HK-2 (cell line): ENCODE results near the gene HTT.

Experiments used
- DNase-seq: peaks from one replicate; pipeline ENCODE4 v3.0.0-alpha.2; 2018; ENCODE audit not compliant: unreplicated experiment

The HTT gene

GRCh38 chr4:3234171-3235029 is 159.9 kb downstream of the HTT start:
- no peak for DNase-seq

DNA sequence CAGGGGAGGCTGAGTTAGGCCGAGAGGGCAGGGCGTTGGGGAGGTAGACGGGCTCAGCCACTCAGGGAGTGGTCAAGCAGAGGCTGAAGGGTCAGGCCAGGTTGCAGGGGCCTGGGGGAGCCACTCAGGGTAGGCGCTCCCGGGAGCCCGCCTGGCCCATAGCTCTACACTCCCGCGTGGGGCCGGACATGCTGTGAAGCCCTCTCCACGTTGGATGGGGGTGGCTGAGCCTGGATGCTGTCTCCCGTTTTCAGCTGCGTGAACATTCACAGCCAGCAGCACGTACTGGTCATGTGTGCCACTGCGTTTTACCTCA is 160.5 kb downstream of the HTT start:
- DNase-seq, result no peak

GRCh38 chr4:3235581-3235980 is 161.1 kb downstream of the HTT start:
- DNase-seq, result no peak

- DNase-seq, result no peak
These were observed 161.9 kb downstream of the HTT start for GRCh38 chr4:3236326-3236878.

DNA sequence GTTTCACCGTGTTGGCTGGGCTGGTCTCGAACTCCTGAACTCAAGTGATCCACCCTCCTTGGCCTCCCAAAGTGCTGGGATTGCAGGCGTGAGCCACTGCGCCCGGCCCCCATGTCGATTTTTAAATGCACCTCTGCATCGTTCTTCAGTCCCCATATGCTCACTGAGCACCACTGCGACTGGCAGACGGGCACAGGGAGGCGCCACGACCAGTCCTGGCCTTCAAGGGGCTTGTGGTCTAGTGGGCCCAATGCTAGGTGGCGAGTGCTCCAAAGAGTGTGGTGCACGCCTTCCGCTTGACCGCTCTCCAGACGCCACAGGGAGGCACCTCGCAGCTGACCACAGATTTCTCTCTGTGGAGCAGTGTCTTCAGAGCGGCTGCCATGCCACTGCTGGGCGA is 162.8 kb downstream of the HTT start:
- DNase-seq, result no peak

GRCh38 chr4:3237712-3238560 is 163.5 kb downstream of the HTT start:
- no peak for DNase-seq

- no peak for DNase-seq
These were observed 164.2 kb downstream of the HTT start for GRCh38 chr4:3238721-3239120.

GRCh38 chr4:3239303-3239702 is 164.8 kb downstream of the HTT start:
- no peak for DNase-seq

DNA sequence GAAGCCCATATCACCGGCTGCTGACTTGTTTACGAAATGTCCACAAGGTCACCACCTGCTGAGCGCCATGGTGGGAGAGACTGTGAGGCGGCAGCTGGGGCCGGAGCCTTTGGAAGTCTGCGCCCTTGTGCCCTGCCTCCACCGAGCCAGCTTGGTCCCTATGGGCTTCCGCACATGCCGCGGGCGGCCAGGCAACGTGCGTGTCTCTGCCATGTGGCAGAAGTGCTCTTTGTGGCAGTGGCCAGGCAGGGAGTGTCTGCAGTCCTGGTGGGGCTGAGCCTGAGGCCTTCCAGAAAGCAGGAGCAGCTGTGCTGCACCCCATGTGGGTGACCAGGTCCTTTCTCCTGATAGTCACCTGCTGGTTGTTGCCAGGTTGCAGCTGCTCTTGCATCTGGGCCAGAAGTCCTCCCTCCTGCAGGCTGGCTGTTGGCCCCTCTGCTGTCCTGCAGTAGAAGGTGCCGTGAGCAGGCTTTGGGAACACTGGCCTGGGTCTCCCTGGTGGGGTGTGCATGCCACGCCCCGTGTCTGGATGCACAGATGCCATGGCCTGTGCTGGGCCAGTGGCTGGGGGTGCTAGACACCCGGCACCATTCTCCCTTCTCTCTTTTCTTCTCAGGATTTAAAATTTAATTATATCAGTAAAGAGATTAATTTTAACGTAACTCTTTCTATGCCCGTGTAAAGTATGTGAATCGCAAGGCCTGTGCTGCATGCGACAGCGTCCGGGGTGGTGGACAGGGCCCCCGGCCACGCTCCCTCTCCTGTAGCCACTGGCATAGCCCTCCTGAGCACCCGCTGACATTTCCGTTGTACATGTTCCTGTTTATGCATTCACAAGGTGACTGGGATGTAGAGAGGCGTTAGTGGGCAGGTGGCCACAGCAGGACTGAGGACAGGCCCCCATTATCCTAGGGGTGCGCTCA is 165.8 kb downstream of the HTT start:
- no peak for DNase-seq

- no peak for DNase-seq
These were observed 166.5 kb downstream of the HTT start for GRCh38 chr4:3240936-3241522.

DNA sequence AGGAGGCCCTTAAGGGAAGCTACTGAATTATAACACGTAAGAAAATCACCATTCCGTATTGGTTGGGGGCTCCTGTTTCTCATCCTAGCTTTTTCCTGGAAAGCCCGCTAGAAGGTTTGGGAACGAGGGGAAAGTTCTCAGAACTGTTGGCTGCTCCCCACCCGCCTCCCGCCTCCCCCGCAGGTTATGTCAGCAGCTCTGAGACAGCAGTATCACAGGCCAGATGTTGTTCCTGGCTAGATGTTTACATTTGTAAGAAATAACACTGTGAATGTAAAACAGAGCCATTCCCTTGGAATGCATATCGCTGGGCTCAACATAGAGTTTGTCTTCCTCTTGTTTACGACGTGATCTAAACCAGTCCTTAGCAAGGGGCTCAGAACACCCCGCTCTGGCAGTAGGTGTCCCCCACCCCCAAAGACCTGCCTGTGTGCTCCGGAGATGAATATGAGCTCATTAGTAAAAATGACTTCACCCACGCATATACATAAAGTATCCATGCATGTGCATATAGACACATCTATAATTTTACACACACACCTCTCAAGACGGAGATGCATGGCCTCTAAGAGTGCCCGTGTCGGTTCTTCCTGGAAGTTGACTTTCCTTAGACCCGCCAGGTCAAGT is 167.5 kb downstream of the HTT start:
- DNase-seq, result no peak

DNA sequence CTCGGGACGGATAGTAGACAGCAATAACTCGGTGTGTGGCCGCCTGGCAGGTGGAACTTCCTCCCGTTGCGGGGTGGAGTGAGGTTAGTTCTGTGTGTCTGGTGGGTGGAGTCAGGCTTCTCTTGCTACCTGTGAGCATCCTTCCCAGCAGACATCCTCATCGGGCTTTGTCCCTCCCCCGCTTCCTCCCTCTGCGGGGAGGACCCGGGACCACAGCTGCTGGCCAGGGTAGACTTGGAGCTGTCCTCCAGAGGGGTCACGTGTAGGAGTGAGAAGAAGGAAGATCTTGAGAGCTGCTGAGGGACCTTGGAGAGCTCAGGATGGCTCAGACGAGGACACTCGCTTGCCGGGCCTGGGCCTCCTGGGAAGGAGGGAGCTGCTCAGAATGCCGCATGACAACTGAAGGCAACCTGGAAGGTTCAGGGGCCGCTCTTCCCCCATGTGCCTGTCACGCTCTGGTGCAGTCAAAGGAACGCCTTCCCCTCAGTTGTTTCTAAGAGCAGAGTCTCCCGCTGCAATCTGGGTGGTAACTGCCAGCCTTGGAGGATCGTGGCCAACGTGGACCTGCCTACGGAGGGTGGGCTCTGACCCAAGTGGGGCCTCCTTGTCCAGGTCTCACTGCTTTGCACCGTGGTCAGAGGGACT is 168.8 kb downstream of the HTT start:
- no peak for DNase-seq

DNA sequence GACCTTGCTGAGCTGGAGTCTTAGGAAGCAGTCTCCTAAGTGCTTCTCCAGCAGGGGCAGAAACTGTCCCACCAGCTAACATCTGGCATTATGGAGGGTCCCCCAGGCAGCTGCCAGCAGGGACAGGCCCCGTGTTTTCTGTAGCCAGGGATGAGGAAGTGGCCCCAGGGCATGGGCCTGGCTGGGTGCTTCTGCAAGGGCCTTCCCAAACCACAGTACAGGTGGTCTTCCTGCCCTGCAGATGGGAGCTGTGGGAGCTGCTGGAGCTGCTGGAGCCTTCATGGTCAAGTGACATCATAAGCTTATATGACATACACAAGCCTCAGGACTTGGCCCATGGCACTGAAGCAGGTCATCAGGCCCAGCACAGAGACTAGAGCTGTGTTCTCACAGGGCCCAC is 169.5 kb downstream of the HTT start:
- no peak for DNase-seq

DNA sequence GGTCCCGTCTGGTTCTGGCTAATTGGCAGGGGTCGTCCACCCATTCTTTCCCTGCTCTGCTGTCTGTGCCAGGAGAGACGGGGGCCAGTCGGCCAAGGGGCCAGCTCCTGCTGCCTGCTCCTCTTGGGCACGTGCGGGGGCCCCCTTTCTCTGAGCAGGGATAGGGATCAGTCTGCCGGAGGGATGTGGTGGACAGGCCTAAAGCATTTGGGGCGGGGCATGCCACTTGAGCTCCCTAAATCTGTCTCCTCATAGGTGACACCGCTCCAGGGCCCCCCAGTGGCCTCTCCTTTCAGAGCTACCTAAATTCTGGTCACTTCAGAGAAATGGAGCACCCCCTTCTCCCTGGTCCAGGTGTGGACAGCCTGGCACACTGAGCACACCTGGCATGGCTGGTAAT is 170.3 kb downstream of the HTT start:
- no peak for DNase-seq

- no peak for DNase-seq
These were observed 171.2 kb downstream of the HTT start for GRCh38 chr4:3245676-3246075.

- DNase-seq, result no peak
These were observed 172.2 kb downstream of the HTT start for GRCh38 chr4:3246458-3247398.

GRCh38 chr4:3247399-3248177 is 173.1 kb downstream of the HTT start:
- DNase-seq, result no peak

DNA sequence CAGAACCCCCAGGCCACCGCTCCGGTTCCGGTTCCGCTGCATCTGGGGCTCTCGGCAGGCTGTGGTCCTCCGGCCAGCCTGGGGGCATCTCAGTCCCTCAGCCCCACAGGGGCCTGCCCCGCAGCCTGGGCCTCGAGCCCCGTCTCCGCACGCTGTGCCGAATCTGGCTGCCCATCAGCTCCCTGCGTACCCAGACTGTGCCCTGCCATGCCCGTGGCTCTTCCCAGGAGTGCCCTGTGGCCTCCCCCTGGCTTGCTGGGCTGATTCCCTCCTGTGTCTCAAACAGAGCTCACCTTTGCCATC is 173.6 kb downstream of the HTT start:
- DNase-seq, result no peak
